ENCODE results near the gene HOMER2. TPM values are rescaled to one million over a fixed set of nuclear protein-coding genes. Genes with fewer than 3 reads are reported as not detected.
"Not testable (repeated sequence)": the region's sequence is repeated elsewhere in the genome, so short reads cannot be mapped to it uniquely, and the experiment has no call there.

Gene HOMER2
- total RNA-seq, 2 donors from 2014 or later = 234 to 445 TPM

- Histone ChIP-seq H3K36me3 (no peaks in the 10 kb centered on the region), H3K4me3 (no peak overlapping the region), H3K27me3 (replicated peaks; ENCODE audit: insufficient read depth) (no peaks in the 10 kb centered on the region), H3K9me3 (no peaks in the 10 kb centered on the region), H3K27ac (no peak overlapping the region), H3K4me1 (replicated peaks) (peaks cover 13% of the 10 kb centered on the region)
- 51% methylated on average over 4 of the region's 4 CpGs for WGBS
- intact Hi-C loops (cut with DNase I) = no loop called here
- TF ChIP-seq POLR2AphosphoS5 (IDR thresholded peaks at IDR 0.05) = no peak
- no peak for TF ChIP-seq CTCF (IDR thresholded peaks at IDR 0.05)
- TF ChIP-seq POLR2A (IDR thresholded peaks at IDR 0.05) = no peak
- no peak for DNase-seq (ENCODE audit: low spot score)
These were observed 57.5 kb downstream of the HOMER2 start for GRCh38 chr15:82894971-82895520.

GRCh38 chr15:82893473-82893872 is 59.0 kb downstream of the HOMER2 start:
- WGBS = 96% methylated on average over 12 of the region's 12 CpGs
- H3K4me3 ChIP-seq; H3K9me3 ChIP-seq; intact Hi-C loops (cut with DNase I); H3K36me3 ChIP-seq; H3K27ac ChIP-seq; H3K27me3 ChIP-seq (replicated peaks; ENCODE audit: insufficient read depth); DNase-seq (ENCODE audit: low spot score): not testable (repeated sequence)
- H3K4me1 ChIP-seq (replicated peaks) = peaks cover 20% of the 10 kb centered on the region

- H3K4me1 ChIP-seq (replicated peaks) = peaks cover 20% of the 10 kb centered on the region
- no peaks in the 10 kb centered on the region for H3K36me3 ChIP-seq
- 88% methylated on average over 9 of the region's 9 CpGs for whole genome bisulfite sequencing
- DNase-seq (ENCODE audit: low spot score) = no peak
- H3K27ac ChIP-seq = no peak overlapping the region
- no peak for TF ChIP-seq POLR2A (IDR thresholded peaks at IDR 0.05)
- H3K9me3 ChIP-seq = no peaks in the 10 kb centered on the region
- no peaks in the 10 kb centered on the region for H3K27me3 ChIP-seq (replicated peaks; ENCODE audit: insufficient read depth)
- intact Hi-C loops (cut with DNase I) = no loop called here
- no peak overlapping the region for H3K4me3 ChIP-seq
These were observed 59.9 kb downstream of the HOMER2 start for GRCh38 chr15:82892573-82892972.

- 72% methylated on average over 6 of the region's 6 CpGs for WGBS
- intact Hi-C loops (cut with DNase I) = no loop called here
- peak; percentile 73 for DNase-seq (ENCODE audit: low spot score)
- peaks cover 20% of the 10 kb centered on the region for H3K4me1 ChIP-seq (replicated peaks)
- no peaks in the 10 kb centered on the region for H3K9me3 ChIP-seq
- H3K27me3 ChIP-seq (replicated peaks; ENCODE audit: insufficient read depth) = no peaks in the 10 kb centered on the region
- H3K4me3 ChIP-seq = no peak overlapping the region
- H3K27ac ChIP-seq = peak overlapping the region; percentile 35 to 75
- no peaks in the 10 kb centered on the region for H3K36me3 ChIP-seq
- TF ChIP-seq POLR2AphosphoS5 (IDR thresholded peaks at IDR 0.05) (peak; percentile 69), POLR2A (IDR thresholded peaks at IDR 0.05) (no peak)
These were observed 61.5 kb downstream of the HOMER2 start for GRCh38 chr15:82890995-82891390.

GRCh38 chr15:82890338-82890994 is 62.1 kb downstream of the HOMER2 start:
- DNase-seq (ENCODE audit: low spot score) = no peak
- intact Hi-C loops (cut with DNase I) = no loop called here
- Histone ChIP-seq H3K27me3 (replicated peaks; ENCODE audit: insufficient read depth) (no peaks in the 10 kb centered on the region), H3K4me1 (replicated peaks) (peaks cover 17% of the 10 kb centered on the region), H3K27ac (peak overlapping the region; percentile 35 to 75), H3K9me3 (no peaks in the 10 kb centered on the region), H3K4me3 (no peak overlapping the region), H3K36me3 (no peaks in the 10 kb centered on the region)
- WGBS = 41% methylated on average over 9 of the region's 9 CpGs
- TF ChIP-seq CTCF (IDR thresholded peaks at IDR 0.05) = no peak
- TF ChIP-seq POLR2AphosphoS5 (IDR thresholded peaks at IDR 0.05) = no peak
- TF ChIP-seq POLR2A (IDR thresholded peaks at IDR 0.05) = no peak

- H3K4me1 ChIP-seq (replicated peaks) = no peaks in the 10 kb centered on the region
- H3K9me3 ChIP-seq = no peaks in the 10 kb centered on the region
- DNase-seq (ENCODE audit: low spot score) = no peak
- H3K27ac ChIP-seq = no peak overlapping the region
- intact Hi-C loops (cut with DNase I) = no loop called here
- no peaks in the 10 kb centered on the region for H3K36me3 ChIP-seq
- no peak overlapping the region for H3K4me3 ChIP-seq
- WGBS = 59% methylated on average over 4 of the region's 5 CpGs
- TF ChIP-seq CTCF (IDR thresholded peaks at IDR 0.05) (no peak), POLR2AphosphoS5 (IDR thresholded peaks at IDR 0.05) (no peak), POLR2A (IDR thresholded peaks at IDR 0.05) (no peak)
- H3K27me3 ChIP-seq (replicated peaks; ENCODE audit: insufficient read depth) = no peaks in the 10 kb centered on the region
These were observed 70.1 kb downstream of the HOMER2 start for GRCh38 chr15:82882273-82882928.

All from prostate gland (tissue), 2 donors.